ENCODE measurements around the gene FHIT.

The FHIT gene

DNA sequence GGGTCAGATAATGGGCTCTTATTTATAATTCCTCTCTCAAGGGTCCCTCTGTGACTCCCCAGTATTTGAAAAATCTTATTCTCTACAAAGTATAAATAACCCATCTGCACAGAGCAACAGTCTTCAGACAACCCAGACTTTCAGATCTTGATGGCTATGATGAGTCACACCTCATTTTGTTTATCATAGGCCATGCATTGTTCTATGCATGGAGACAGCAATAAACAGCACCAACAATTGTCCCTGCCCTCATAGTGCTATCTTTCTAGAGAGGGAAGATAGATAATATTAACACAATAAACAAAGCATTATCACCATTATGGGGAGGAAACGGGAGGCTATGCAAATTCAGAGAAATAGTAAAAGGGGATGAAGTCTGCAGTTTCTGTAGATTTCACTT is 13.4 kb downstream of the FHIT start:
- TF ChIP-seq, protein P1, sequence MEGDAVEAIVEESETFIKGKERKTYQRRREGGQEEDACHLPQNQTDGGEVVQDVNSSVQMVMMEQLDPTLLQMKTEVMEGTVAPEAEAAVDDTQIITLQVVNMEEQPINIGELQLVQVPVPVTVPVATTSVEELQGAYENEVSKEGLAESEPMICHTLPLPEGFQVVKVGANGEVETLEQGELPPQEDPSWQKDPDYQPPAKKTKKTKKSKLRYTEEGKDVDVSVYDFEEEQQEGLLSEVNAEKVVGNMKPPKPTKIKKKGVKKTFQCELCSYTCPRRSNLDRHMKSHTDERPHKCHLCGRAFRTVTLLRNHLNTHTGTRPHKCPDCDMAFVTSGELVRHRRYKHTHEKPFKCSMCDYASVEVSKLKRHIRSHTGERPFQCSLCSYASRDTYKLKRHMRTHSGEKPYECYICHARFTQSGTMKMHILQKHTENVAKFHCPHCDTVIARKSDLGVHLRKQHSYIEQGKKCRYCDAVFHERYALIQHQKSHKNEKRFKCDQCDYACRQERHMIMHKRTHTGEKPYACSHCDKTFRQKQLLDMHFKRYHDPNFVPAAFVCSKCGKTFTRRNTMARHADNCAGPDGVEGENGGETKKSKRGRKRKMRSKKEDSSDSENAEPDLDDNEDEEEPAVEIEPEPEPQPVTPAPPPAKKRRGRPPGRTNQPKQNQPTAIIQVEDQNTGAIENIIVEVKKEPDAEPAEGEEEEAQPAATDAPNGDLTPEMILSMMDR (IDR thresholded peaks at IDR 0.05; ENCODE audit: insufficient read depth, low read length, poor library complexity, severe bottlenecking) = no peak
- no peak for TF ChIP-seq EZH2phosphoT487 (conservative IDR thresholded peaks at IDR 0.05; ENCODE audit: low read length)
- Histone ChIP-seq H3K79me2 (ENCODE audit: insufficient read depth, low read length) (no peaks in the 10 kb centered on the region; the same call in 1 of the 2 replicates), H3F3A (ENCODE audit: insufficient read depth) (no peaks in the 10 kb centered on the region), H3K27ac (ENCODE audit: low read depth, low read length) (no peak overlapping the region), H2AFZ (ENCODE audit: low read depth, low read length, severe bottlenecking) (no peak overlapping the region), H4K20me1 (ENCODE audit: low read depth, low read length) (no peaks in the 10 kb centered on the region), H3K9ac (ENCODE audit: low read length) (no peak overlapping the region), H3K4me2 (ENCODE audit: low read depth, low read length, poor library complexity, severe bottlenecking) (no peak overlapping the region), H3K9me3 (ENCODE audit: insufficient read depth, low read length) (no peaks in the 10 kb centered on the region), H3K27me3 (ENCODE audit: low read length) (no peaks in the 10 kb centered on the region), H3K36me3 (ENCODE audit: low read length) (no peaks in the 10 kb centered on the region), H3K9me2 (replicated peaks; ENCODE audit: insufficient read depth, low read length) (no peaks in the 10 kb centered on the region), H3K4me3 (ENCODE audit: insufficient read depth, low read length, poor library complexity, severe bottlenecking) (no peak overlapping the region)

DNA sequence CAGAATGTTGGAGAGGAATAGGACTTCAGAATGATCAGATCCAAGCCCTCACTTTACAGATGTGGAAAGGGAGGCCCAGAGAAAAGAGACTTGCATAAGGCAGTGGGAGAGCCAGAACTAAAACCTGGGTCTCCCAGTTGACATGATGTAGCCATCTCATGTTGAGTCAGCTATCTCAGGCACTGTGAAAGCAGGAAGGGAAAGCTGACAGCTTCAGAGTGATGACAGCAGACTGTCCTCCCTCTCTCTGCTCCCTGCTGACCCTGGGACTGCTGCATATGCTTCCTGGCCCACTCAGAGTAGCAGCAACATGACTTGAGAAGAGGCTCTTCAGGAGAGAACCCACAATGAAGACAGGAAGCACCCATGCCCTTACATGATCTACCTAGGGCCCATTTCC is 14.7 kb downstream of the FHIT start:
- no peaks in the 10 kb centered on the region for H3K9me3 ChIP-seq (ENCODE audit: insufficient read depth, low read length)
- TF ChIP-seq EZH2phosphoT487 (conservative IDR thresholded peaks at IDR 0.05; ENCODE audit: low read length) = no peak
- TF ChIP-seq, protein P1 (IDR thresholded peaks at IDR 0.05; ENCODE audit: insufficient read depth, low read length, poor library complexity, severe bottlenecking) = no peak
- H3K27ac ChIP-seq (ENCODE audit: low read depth, low read length) = no peak overlapping the region
- no peaks in the 10 kb centered on the region for H3K27me3 ChIP-seq (ENCODE audit: low read length)
- no peak overlapping the region for H3K4me2 ChIP-seq (ENCODE audit: low read depth, low read length, poor library complexity, severe bottlenecking)
- H3F3A ChIP-seq (ENCODE audit: insufficient read depth) = no peaks in the 10 kb centered on the region
- no peak overlapping the region for H3K9ac ChIP-seq (ENCODE audit: low read length)
- H2AFZ ChIP-seq (ENCODE audit: low read depth, low read length, severe bottlenecking) = no peak overlapping the region
- no peaks in the 10 kb centered on the region for H4K20me1 ChIP-seq (ENCODE audit: low read depth, low read length)
- no peak overlapping the region for H3K4me3 ChIP-seq (ENCODE audit: insufficient read depth, low read length, poor library complexity, severe bottlenecking)
- no peaks in the 10 kb centered on the region for H3K9me2 ChIP-seq (replicated peaks; ENCODE audit: insufficient read depth, low read length)
- no peaks in the 10 kb centered on the region; the same call in 1 of the 2 replicates for H3K79me2 ChIP-seq (ENCODE audit: insufficient read depth, low read length)
- H3K36me3 ChIP-seq (ENCODE audit: low read length) = no peaks in the 10 kb centered on the region

GRCh38 chr3:61233746-61234145 is 17.5 kb downstream of the FHIT start:
- H3K9me2 ChIP-seq (replicated peaks; ENCODE audit: insufficient read depth, low read length) = no peaks in the 10 kb centered on the region
- no peak overlapping the region for H3K4me2 ChIP-seq (ENCODE audit: low read depth, low read length, poor library complexity, severe bottlenecking)
- no peaks in the 10 kb centered on the region for H3F3A ChIP-seq (ENCODE audit: insufficient read depth)
- H3K9ac ChIP-seq (ENCODE audit: low read length) = no peak overlapping the region
- no peak overlapping the region for H2AFZ ChIP-seq (ENCODE audit: low read depth, low read length, severe bottlenecking)
- TF ChIP-seq, protein P1 (IDR thresholded peaks at IDR 0.05; ENCODE audit: insufficient read depth, low read length, poor library complexity, severe bottlenecking) = no peak
- no peak for TF ChIP-seq EZH2phosphoT487 (conservative IDR thresholded peaks at IDR 0.05; ENCODE audit: low read length)
- H3K79me2 ChIP-seq (ENCODE audit: insufficient read depth, low read length) = no peaks in the 10 kb centered on the region; the same call in 1 of the 2 replicates
- no peaks in the 10 kb centered on the region for H3K27me3 ChIP-seq (ENCODE audit: low read length)
- H3K9me3 ChIP-seq (ENCODE audit: insufficient read depth, low read length) = no peaks in the 10 kb centered on the region
- H3K4me3 ChIP-seq (ENCODE audit: insufficient read depth, low read length, poor library complexity, severe bottlenecking) = no peak overlapping the region
- no peaks in the 10 kb centered on the region for H4K20me1 ChIP-seq (ENCODE audit: low read depth, low read length)
- no peaks in the 10 kb centered on the region for H3K36me3 ChIP-seq (ENCODE audit: low read length)
- H3K27ac ChIP-seq (ENCODE audit: low read depth, low read length) = no peak overlapping the region
